ENCODE measurements around the gene FCER1A.

The FCER1A gene

GRCh38 chr1:159318784-159319551 is 16.8 kb downstream of the FCER1A start:
- no peaks in the 10 kb centered on the region for H3F3A ChIP-seq (ENCODE audit: insufficient read depth)
- no peak overlapping the region for H3K4me2 ChIP-seq (ENCODE audit: low read depth, low read length, poor library complexity, severe bottlenecking)
- no peak for TF ChIP-seq EZH2phosphoT487 (conservative IDR thresholded peaks at IDR 0.05; ENCODE audit: low read length)
- TF ChIP-seq CTCF (IDR thresholded peaks at IDR 0.05; ENCODE audit: insufficient read depth, low read length, poor library complexity, severe bottlenecking), result no peak

GRCh38 chr1:159334797-159335196 is 32.7 kb downstream of the FCER1A start:
- TF ChIP-seq CTCF (IDR thresholded peaks at IDR 0.05; ENCODE audit: insufficient read depth, low read length, poor library complexity, severe bottlenecking) (no peak), EZH2phosphoT487 (conservative IDR thresholded peaks at IDR 0.05; ENCODE audit: low read length) (no peak)
- H3K27ac ChIP-seq (ENCODE audit: low read depth, low read length), result no peak overlapping the region
- no peaks in the 10 kb centered on the region for H4K20me1 ChIP-seq (ENCODE audit: low read depth, low read length)
- H3F3A ChIP-seq (ENCODE audit: insufficient read depth), result no peaks in the 10 kb centered on the region
- no peaks in the 10 kb centered on the region for H3K9me3 ChIP-seq (ENCODE audit: insufficient read depth, low read length)
- no peaks in the 10 kb centered on the region for H3K36me3 ChIP-seq (ENCODE audit: low read length)
- no peak overlapping the region for H3K4me2 ChIP-seq (ENCODE audit: low read depth, low read length, poor library complexity, severe bottlenecking)
- H3K79me2 ChIP-seq (ENCODE audit: insufficient read depth, low read length), result no peaks in the 10 kb centered on the region
- H3K27me3 ChIP-seq (ENCODE audit: low read length), result no peaks in the 10 kb centered on the region
- no peak overlapping the region for H3K9ac ChIP-seq (ENCODE audit: low read length)
- H2AFZ ChIP-seq (ENCODE audit: low read depth, low read length, severe bottlenecking), result no peak overlapping the region
- H3K9me2 ChIP-seq (replicated peaks; ENCODE audit: insufficient read depth, low read length), result no peaks in the 10 kb centered on the region
- H3K4me3 ChIP-seq (ENCODE audit: insufficient read depth, low read length, poor library complexity, severe bottlenecking), result no peak overlapping the region

More at GRCh38 chr1:159318784-159319551, 16.8 kb downstream of the FCER1A start:
- Histone ChIP-seq H3K9me3 (ENCODE audit: insufficient read depth, low read length) (no peaks in the 10 kb centered on the region), H3K4me3 (ENCODE audit: insufficient read depth, low read length, poor library complexity, severe bottlenecking) (no peak overlapping the region), H3K27ac (ENCODE audit: low read depth, low read length) (no peak overlapping the region), H3K9ac (ENCODE audit: low read length) (no peak overlapping the region), H3K9me2 (replicated peaks; ENCODE audit: insufficient read depth, low read length) (no peaks in the 10 kb centered on the region), H3K27me3 (ENCODE audit: low read length) (peaks cover 3% of the 10 kb centered on the region; the same call in 1 of the 2 replicates), H2AFZ (ENCODE audit: low read depth, low read length, severe bottlenecking) (no peak overlapping the region), H3K79me2 (ENCODE audit: insufficient read depth, low read length) (no peaks in the 10 kb centered on the region), H4K20me1 (ENCODE audit: low read depth, low read length) (no peaks in the 10 kb centered on the region), H3K36me3 (ENCODE audit: low read length) (no peaks in the 10 kb centered on the region)

- Histone ChIP-seq H3F3A (ENCODE audit: insufficient read depth) (no peaks in the 10 kb centered on the region), H3K27me3 (ENCODE audit: low read length) (no peaks in the 10 kb centered on the region), H4K20me1 (ENCODE audit: low read depth, low read length) (no peaks in the 10 kb centered on the region), H3K36me3 (ENCODE audit: low read length) (no peaks in the 10 kb centered on the region), H3K27ac (ENCODE audit: low read depth, low read length) (no peak overlapping the region), H3K9ac (ENCODE audit: low read length) (no peak overlapping the region), H3K4me3 (ENCODE audit: insufficient read depth, low read length, poor library complexity, severe bottlenecking) (no peak overlapping the region), H2AFZ (ENCODE audit: low read depth, low read length, severe bottlenecking) (no peak overlapping the region), H3K4me2 (ENCODE audit: low read depth, low read length, poor library complexity, severe bottlenecking) (no peak overlapping the region), H3K79me2 (ENCODE audit: insufficient read depth, low read length) (no peaks in the 10 kb centered on the region), H3K9me2 (replicated peaks; ENCODE audit: insufficient read depth, low read length) (no peaks in the 10 kb centered on the region), H3K9me3 (ENCODE audit: insufficient read depth, low read length) (no peaks in the 10 kb centered on the region)
- no peak for TF ChIP-seq CTCF (IDR thresholded peaks at IDR 0.05; ENCODE audit: insufficient read depth, low read length, poor library complexity, severe bottlenecking)
- TF ChIP-seq EZH2phosphoT487 (conservative IDR thresholded peaks at IDR 0.05; ENCODE audit: low read length), result no peak
These were observed 35.9 kb downstream of the FCER1A start for GRCh38 chr1:159338018-159338417.
